Thyroid gland (tissue), 4 donors: Measurements from ENCODE around the gene PRKCQ. TPM values are rescaled to one million over a fixed set of nuclear protein-coding genes. Genes with fewer than 3 reads are reported as not detected.

Source experiments
- DNase-seq, 2 donors: peaks; one replicate each; pipeline ENCODE4 v3.0.0-alpha.2; 2019
- H3K27ac ChIP-seq, 3 donors: fragments of 200-600 bp; sonication (generic); 1 replicate in 2 of 3; 2 replicates in 1 of 3; pipeline ENCODE4 v1.5.1; 2016 to 2019; ENCODE audit warnings: mild to moderate bottlenecking in 1 of 3, moderate library complexity in 1 of 3
- H3K27me3 ChIP-seq: fragments of 200-600 bp; sonication (generic); one replicate; pipeline ENCODE4 v1.5.1; 2019
- H3K36me3 ChIP-seq, 2 donors: fragments of 200-600 bp; sonication (generic); one replicate each; pipeline ENCODE4 v1.5.1; 2016 to 2019
- H3K4me1 ChIP-seq, 2 donors: fragments of 200-600 bp; sonication (generic); one replicate each; pipeline ENCODE4 v1.5.1; 2017 to 2019
- H3K4me3 ChIP-seq, 3 donors: fragments of 200-600 bp; sonication (generic); replicated peaks in 1 of 3; 1 replicate in 2 of 3; 2 replicates in 1 of 3; pipeline ENCODE4 v1.5.1; 2016; ENCODE audit warnings: mild to moderate bottlenecking in 1 of 3
- H3K9me3 ChIP-seq: fragments of 200-600 bp; sonication (generic); one replicate; pipeline ENCODE4 v1.5.1; 2017
- CTCF ChIP-seq, 6 experiments: fragments of 200-600 bp in 3 of 6; fragments of 450-650 bp in 3 of 6; sonication (generic) in 3 of 6; IDR thresholded peaks; one replicate each; pipeline ENCODE4 v1.5.1; 2016 to 2019; ENCODE audit warnings: antibody characterized with exemption in 6 of 6, mild to moderate bottlenecking in 2 of 6, inconsistent platforms in 1 of 6, moderate library complexity in 1 of 6
- POLR2A ChIP-seq, 2 donors: fragments of 450-650 bp; IDR thresholded peaks; one replicate each; pipeline ENCODE4 v1.6.1; 2017; ENCODE audit warnings: antibody characterized with exemption in 2 of 2, mild to moderate bottlenecking in 2 of 2, moderate library complexity in 1 of 2
- WGBS, 2 donors: methylation state at CpG; one replicate each; pipeline ENCODE4 v1.1.5; 2017; 5-methylcytosine and 5-hydroxymethylcytosine counted together
- intact Hi-C: fragments of 100-400 bp; cut with DNase I; formaldehyde crosslinking; loops from one replicate; pipeline ENCODE4 v1.15.1; 2023
- total RNA-seq, 4 donors: library from RNA; depleted of rRNA; stranded (reverse); fragments of >200 nt; gene quantifications; one replicate each; pipeline ENCODE4 v1.2.3, GENCODE V29; 2016

PRKCQ gene
- total RNA-seq, 4 donors from 2014 or later = 24.2 to 45.7 (median 34.5) TPM

GRCh38 chr10:6499974-6500373 is 80.1 kb downstream of the PRKCQ start:
- Histone ChIP-seq H3K27me3 (no peaks in the 10 kb centered on the region), H3K9me3 (no peaks in the 10 kb centered on the region), H3K4me3 (no peak overlapping the region), H3K4me1 (peaks cover 4 to 8% of the 10 kb centered on the region in 2 donors), H3K36me3 (peaks cover 3 to 6% of the 10 kb centered on the region in 2 donors), H3K27ac (no peak overlapping the region)
- TF ChIP-seq POLR2A (IDR thresholded peaks at IDR 0.05) (no peak), CTCF (IDR thresholded peaks at IDR 0.05) (no peak)
- intact Hi-C loops = no loop called here
- DNase-seq = no peak

- Histone ChIP-seq H3K9me3 (no peaks in the 10 kb centered on the region), H3K4me1 (peaks cover 4 to 8% of the 10 kb centered on the region in 2 donors), H3K36me3 (peaks cover 3 to 6% of the 10 kb centered on the region in 2 donors), H3K4me3 (no peak overlapping the region), H3K27me3 (no peaks in the 10 kb centered on the region), H3K27ac (no peak overlapping the region)
- intact Hi-C loops = no loop called here
- no peak for DNase-seq
- TF ChIP-seq CTCF (IDR thresholded peaks at IDR 0.05) (no peak), POLR2A (IDR thresholded peaks at IDR 0.05) (no peak)
- WGBS, 2 donors = 92 to 94% methylated on average over 2 of the region's 2 CpGs
These were observed 81.3 kb downstream of the PRKCQ start for GRCh38 chr10:6498771-6499170.

- Histone ChIP-seq H3K9me3 (no peaks in the 10 kb centered on the region), H3K27me3 (no peaks in the 10 kb centered on the region), H3K27ac (no peak overlapping the region), H3K36me3 (peaks cover 3 to 6% of the 10 kb centered on the region in 2 donors), H3K4me1 (peaks cover 4 to 8% of the 10 kb centered on the region in 2 donors), H3K4me3 (no peak overlapping the region)
- DNase-seq = no peak
- intact Hi-C loops = no loop called here
- TF ChIP-seq CTCF (IDR thresholded peaks at IDR 0.05) = no peak
- TF ChIP-seq POLR2A (IDR thresholded peaks at IDR 0.05) = no peak
- 79 to 80% methylated on average over 4 of the region's 4 CpGs for WGBS, 2 donors
These were observed 82.5 kb downstream of the PRKCQ start for GRCh38 chr10:6497620-6498019.

GRCh38 chr10:6494936-6495592 is 85.0 kb downstream of the PRKCQ start:
- TF ChIP-seq POLR2A (IDR thresholded peaks at IDR 0.05) = no peak
- TF ChIP-seq CTCF (IDR thresholded peaks at IDR 0.05) = no peak
- Histone ChIP-seq H3K27ac (no peak overlapping the region), H3K9me3 (no peaks in the 10 kb centered on the region), H3K4me1 (no peaks in the 10 kb centered on the region), H3K36me3 (peaks cover 8 to 13% of the 10 kb centered on the region in 2 donors), H3K4me3 (no peak overlapping the region), H3K27me3 (no peaks in the 10 kb centered on the region)
- intact Hi-C loops = no loop called here
- 91 to 95% methylated on average over 13 of the region's 13 CpGs for WGBS, 2 donors
- DNase-seq = no peak

GRCh38 chr10:6494442-6494819 is 85.6 kb downstream of the PRKCQ start:
- no peaks in the 10 kb centered on the region for H3K4me1 ChIP-seq
- DNase-seq = no peak
- WGBS, 2 donors = 66 to 83% methylated on average over 2 of the region's 2 CpGs
- H3K36me3 ChIP-seq = peaks cover 8 to 13% of the 10 kb centered on the region in 2 donors
- no peaks in the 10 kb centered on the region for H3K9me3 ChIP-seq
- H3K4me3 ChIP-seq = no peak overlapping the region
- TF ChIP-seq POLR2A (IDR thresholded peaks at IDR 0.05) = no peak
- no peak for TF ChIP-seq CTCF (IDR thresholded peaks at IDR 0.05)
- H3K27me3 ChIP-seq = no peaks in the 10 kb centered on the region
- H3K27ac ChIP-seq = no peak overlapping the region
- intact Hi-C loops = no loop called here
